Measurements from ENCODE around the gene CCDC146. TPM values are rescaled to one million over a fixed set of nuclear protein-coding genes. Genes with fewer than 3 reads are reported as not detected.
A peak's percentile ranks its signal among the peaks of the same experiment; 100 is the strongest.

CCDC146 gene
- total RNA-seq, 2 donors from 2014 or later = 3.6 to 12.7 TPM

GRCh38 chr7:77276120-77276519, 153.7 kb downstream of the CCDC146 start:
- Histone ChIP-seq H3K9me3 (no peaks in the 10 kb centered on the region), H3K36me3 (no peaks in the 10 kb centered on the region), H3K27ac (no peak overlapping the region), H3K4me3 (no peak overlapping the region), H3K27me3 (no peaks in the 10 kb centered on the region), H3K4me1 (peaks cover 0 to 13% of the 10 kb centered on the region in 2 donors)
- TF ChIP-seq CTCF (IDR thresholded peaks at IDR 0.05) = no peak
- no peak for DNase-seq (ENCODE audit: low spot score)

- TF ChIP-seq CTCF (IDR thresholded peaks at IDR 0.05) = no peak
- H3K4me3 ChIP-seq = no peak overlapping the region
- H3K9me3 ChIP-seq = no peaks in the 10 kb centered on the region
- no peaks in the 10 kb centered on the region for H3K27me3 ChIP-seq
- peak overlapping the region in 1 of 2 donors; percentile 34 for H3K27ac ChIP-seq
- H3K4me1 ChIP-seq = peaks cover 0 to 20% of the 10 kb centered on the region in 2 donors
- no peak for DNase-seq (ENCODE audit: low spot score)
- no peaks in the 10 kb centered on the region for H3K36me3 ChIP-seq
Observed at GRCh38 chr7:77281780-77282478, 159.5 kb downstream of the CCDC146 start.

- peaks cover 0 to 20% of the 10 kb centered on the region in 2 donors for H3K4me1 ChIP-seq
- H3K9me3 ChIP-seq = no peaks in the 10 kb centered on the region
- no peaks in the 10 kb centered on the region for H3K27me3 ChIP-seq
- peak overlapping the region in 1 of 2 donors; percentile 34 for H3K27ac ChIP-seq
- no peaks in the 10 kb centered on the region for H3K36me3 ChIP-seq
- no peak for TF ChIP-seq CTCF (IDR thresholded peaks at IDR 0.05)
- no peak for DNase-seq (ENCODE audit: low spot score)
- H3K4me3 ChIP-seq = no peak overlapping the region
Observed at GRCh38 chr7:77282897-77283296, 160.5 kb downstream of the CCDC146 start.

GRCh38 chr7:77284005-77284404, 161.6 kb downstream of the CCDC146 start:
- Histone ChIP-seq H3K4me1 (peaks cover 0 to 20% of the 10 kb centered on the region in 2 donors), H3K27ac (no peak overlapping the region), H3K36me3 (no peaks in the 10 kb centered on the region), H3K27me3 (no peaks in the 10 kb centered on the region), H3K9me3 (no peaks in the 10 kb centered on the region), H3K4me3 (no peak overlapping the region)
- DNase-seq (ENCODE audit: low spot score) = no peak
- no peak for TF ChIP-seq CTCF (IDR thresholded peaks at IDR 0.05)

- Histone ChIP-seq H3K27me3 (no peaks in the 10 kb centered on the region), H3K4me1 (peaks cover 0 to 20% of the 10 kb centered on the region in 2 donors), H3K27ac (no peak overlapping the region), H3K36me3 (no peaks in the 10 kb centered on the region), H3K9me3 (no peaks in the 10 kb centered on the region), H3K4me3 (no peak overlapping the region)
- TF ChIP-seq CTCF (IDR thresholded peaks at IDR 0.05) = no peak
- no peak for DNase-seq (ENCODE audit: low spot score)
Observed at GRCh38 chr7:77284616-77285015, 162.2 kb downstream of the CCDC146 start.

Data from right atrium auricular region (tissue), 2 donors.